Gastrocnemius medialis (tissue), 4 donors: ENCODE results near the gene CNTLN. TPM values are rescaled to one million over a fixed set of nuclear protein-coding genes. Genes with fewer than 3 reads are reported as not detected.

Source experiments
- ATAC-seq, 2 donors: fragments of 150-250 bp; one replicate each; pipeline ENCODE4 v1.9.1; 2016
- DNase-seq, 2 donors: peaks; one replicate each; pipeline ENCODE4 v3.0.0-alpha.2; 2019
- H3K27ac ChIP-seq, 4 donors: fragments of 200-600 bp; sonication (generic); 1 replicate in 1 of 4; 2 replicates in 3 of 4; pipeline ENCODE4 v1.5.1; 2016 to 2018; ENCODE audit warnings: mild to moderate bottlenecking in 2 of 4, moderate library complexity in 1 of 4
- H3K27me3 ChIP-seq, 3 donors: fragments of 200-600 bp; sonication (generic) in 2 of 3; 1 replicate in 1 of 3; 2 replicates in 2 of 3; pipeline versions ENCODE4 v1.5.1 to v1.6.0; 2016 to 2019; ENCODE audit warnings: mild to moderate bottlenecking in 1 of 3, moderate library complexity in 1 of 3
- H3K36me3 ChIP-seq, 2 donors: fragments of 200-600 bp; sonication (generic) in 1 of 2; one replicate each; pipeline ENCODE4 v1.5.1; 2017 to 2018
- H3K4me1 ChIP-seq, 2 donors: fragments of 200-600 bp; sonication (generic) in 1 of 2; one replicate each; pipeline ENCODE4 v1.5.1; 2016 to 2017; ENCODE audit warnings: mild to moderate bottlenecking in 2 of 2
- H3K4me3 ChIP-seq, 4 donors: fragments of 200-600 bp; sonication (generic) in 3 of 4; 1 replicate in 1 of 4; 2 replicates in 3 of 4; pipeline ENCODE4 v1.5.1; 2016 to 2019; ENCODE audit warnings: mild to moderate bottlenecking in 2 of 4
- H3K9me3 ChIP-seq, 3 donors: fragments of 200-600 bp; sonication (generic) in 2 of 3; 1 replicate in 1 of 3; 2 replicates in 2 of 3; pipeline ENCODE4 v1.5.1; 2016 to 2019
- CTCF ChIP-seq, 5 experiments: fragments of 450-650 bp in 3 of 5; fragments of 200-600 bp in 2 of 5; sonication (generic) in 2 of 5; IDR thresholded peaks in 4 of 5; conservative IDR thresholded peaks in 1 of 5; 1 replicate in 4 of 5; 2 replicates in 1 of 5; pipeline ENCODE4 v1.5.1; 2016 to 2019; ENCODE audit warnings: antibody characterized with exemption in 5 of 5, mild to moderate bottlenecking in 3 of 5, moderate library complexity in 3 of 5
- POLR2A ChIP-seq, 2 donors: fragments of 450-650 bp; IDR thresholded peaks; one replicate each; pipeline ENCODE4 v1.6.1; 2017; ENCODE audit warnings: antibody characterized with exemption in 2 of 2, mild to moderate bottlenecking in 2 of 2, moderate library complexity in 2 of 2
- in situ Hi-C, 4 donors: fragments of 200-750 bp; cut with MboI; loops; one replicate each; pipeline versions ENCODE4 v1.15.0 to v1.8.0; 2017; ENCODE audit warnings: low sequenced_read_pairs in 4 of 4
- intact Hi-C: fragments of 100-400 bp; cut with DNase I; formaldehyde crosslinking; loops from one replicate; pipeline ENCODE4 v1.15.1; 2023; ENCODE audit warnings: low total_unique reads
- total RNA-seq, 4 donors: library from RNA; depleted of rRNA; stranded (reverse); fragments of >200 nt; gene quantifications; one replicate each; pipeline versions ENCODE4 v1.1.0 to v1.2.3, GENCODE V29; 2016

The CNTLN gene
- total RNA-seq, 4 donors from 2014 or later: 1.3 to 6.6 (median 2.4) TPM

GRCh38 chr9:17403539-17403938, 268.7 kb downstream of the CNTLN start:
- H3K27ac ChIP-seq: no peak overlapping the region
- ATAC-seq (no peak), DNase-seq (no peak)
- H3K4me3 ChIP-seq: no peak overlapping the region
- TF ChIP-seq CTCF (IDR thresholded peaks at IDR 0.05 in 4 of 5, conservative IDR thresholded peaks at IDR 0.05 in 1 of 5) (no peak), POLR2A (IDR thresholded peaks at IDR 0.05) (no peak)
- no peaks in the 10 kb centered on the region for H3K4me1 ChIP-seq
- in situ Hi-C loops: no loop called here
- H3K36me3 ChIP-seq: no peaks in the 10 kb centered on the region
- no peaks in the 10 kb centered on the region for H3K9me3 ChIP-seq
- no peaks in the 10 kb centered on the region for H3K27me3 ChIP-seq
- intact Hi-C loops: no loop called here

GRCh38 chr9:17414986-17415385, 280.1 kb downstream of the CNTLN start:
- TF ChIP-seq POLR2A (IDR thresholded peaks at IDR 0.05) (no peak), CTCF (IDR thresholded peaks at IDR 0.05 in 4 of 5, conservative IDR thresholded peaks at IDR 0.05 in 1 of 5) (no peak)
- in situ Hi-C loops (no loop called here), intact Hi-C loops (no loop called here)
- Histone ChIP-seq H3K27me3 (no peaks in the 10 kb centered on the region), H3K4me1 (no peaks in the 10 kb centered on the region), H3K4me3 (no peak overlapping the region), H3K36me3 (no peaks in the 10 kb centered on the region), H3K27ac (no peak overlapping the region), H3K9me3 (no peaks in the 10 kb centered on the region)
- DNase-seq (no peak), ATAC-seq (no peak)

- no peak for DNase-seq
- Histone ChIP-seq H3K27ac (no peak overlapping the region), H3K4me1 (no peaks in the 10 kb centered on the region), H3K36me3 (no peaks in the 10 kb centered on the region), H3K4me3 (no peak overlapping the region), H3K9me3 (no peaks in the 10 kb centered on the region), H3K27me3 (no peaks in the 10 kb centered on the region)
- intact Hi-C loops (no loop called here), in situ Hi-C loops (no loop called here)
- TF ChIP-seq POLR2A (IDR thresholded peaks at IDR 0.05) (no peak), CTCF (IDR thresholded peaks at IDR 0.05 in 4 of 5, conservative IDR thresholded peaks at IDR 0.05 in 1 of 5) (no peak)
- no peak for ATAC-seq
Measured at GRCh38 chr9:17422994-17423680, 288.3 kb downstream of the CNTLN start.

GRCh38 chr9:17423681-17424011, 288.8 kb downstream of the CNTLN start:
- ATAC-seq (no peak), DNase-seq (no peak)
- intact Hi-C loops (no loop called here), in situ Hi-C loops (no loop called here)
- Histone ChIP-seq H3K36me3 (no peaks in the 10 kb centered on the region), H3K27ac (no peak overlapping the region), H3K4me1 (no peaks in the 10 kb centered on the region), H3K27me3 (no peaks in the 10 kb centered on the region), H3K4me3 (no peak overlapping the region), H3K9me3 (no peaks in the 10 kb centered on the region)
- TF ChIP-seq CTCF (IDR thresholded peaks at IDR 0.05 in 4 of 5, conservative IDR thresholded peaks at IDR 0.05 in 1 of 5) (no peak), POLR2A (IDR thresholded peaks at IDR 0.05) (no peak)

GRCh38 chr9:17425384-17425783, 290.5 kb downstream of the CNTLN start:
- in situ Hi-C loops (no loop called here), intact Hi-C loops (no loop called here)
- Histone ChIP-seq H3K36me3 (no peaks in the 10 kb centered on the region), H3K4me3 (no peak overlapping the region), H3K27ac (no peak overlapping the region), H3K27me3 (no peaks in the 10 kb centered on the region), H3K9me3 (no peaks in the 10 kb centered on the region), H3K4me1 (no peaks in the 10 kb centered on the region)
- ATAC-seq (no peak), DNase-seq (no peak)
- TF ChIP-seq POLR2A (IDR thresholded peaks at IDR 0.05) (no peak), CTCF (IDR thresholded peaks at IDR 0.05 in 4 of 5, conservative IDR thresholded peaks at IDR 0.05 in 1 of 5) (no peak)
